NT2/D1 (cell line): ENCODE measurements around the gene CEBPG.
A peak's percentile ranks its signal among the peaks of the same experiment; 100 is the strongest.

ENCODE experiments used
- DNase-seq: peaks from one replicate; pipeline ENCODE4 v3.0.0-alpha.2; 2011; ENCODE audit warnings: low read depth, low spot score
- H3K27me3 ChIP-seq: 2 replicates; pipeline ENCODE4 v1.6.0; 2011; ENCODE audit warnings: mild to moderate bottlenecking; ENCODE audit not compliant: insufficient read length, insufficient read depth
- H3K36me3 ChIP-seq: 2 replicates; pipeline ENCODE4 v1.6.1; 2011; ENCODE audit warnings: mild to moderate bottlenecking, low read length, mixed read lengths; ENCODE audit not compliant: insufficient read depth, insufficient read length
- H3K4me1 ChIP-seq: 2 replicates; pipeline ENCODE4 v1.5.1; 2011; ENCODE audit not compliant: insufficient read depth, insufficient read length
- H3K4me3 ChIP-seq: 2 replicates; pipeline ENCODE4 v1.5.1; 2011; ENCODE audit warnings: low read depth; ENCODE audit not compliant: insufficient read length
- H3K9ac ChIP-seq: 2 replicates; pipeline ENCODE4 v1.6.0; 2011; ENCODE audit warnings: low read depth; ENCODE audit not compliant: insufficient read length
- H3K9me3 ChIP-seq: 2 replicates; pipeline ENCODE4 v1.5.1; 2011; ENCODE audit warnings: mild to moderate bottlenecking, low read length; ENCODE audit not compliant: insufficient read depth
- SUZ12 ChIP-seq: IDR thresholded peaks from 2 replicates; pipeline ENCODE4 v1.6.1; 2011; ENCODE audit not compliant: insufficient read length, insufficient read depth; ENCODE audit errors: extremely low read depth
- YY1 ChIP-seq: IDR thresholded peaks from 2 replicates; pipeline ENCODE4 v1.6.1; 2011; ENCODE audit not compliant: insufficient read length, insufficient read depth
- ZNF274 ChIP-seq: IDR thresholded peaks from 2 replicates; pipeline ENCODE4 v1.6.1; 2011; ENCODE audit warnings: mild to moderate bottlenecking, low read depth, low read length

CEBPG gene

GRCh38 chr19:33416307-33417215 lies 43.1 kb downstream of the CEBPG start:
- Histone ChIP-seq H3K27me3 (no peaks in the 10 kb centered on the region), H3K4me3 (no peak overlapping the region), H3K36me3 (peaks cover 5% of the 10 kb centered on the region), H3K4me1 (peaks cover 6% of the 10 kb centered on the region), H3K9me3 (no peaks in the 10 kb centered on the region), H3K9ac (no peak overlapping the region)
- DNase-seq: peak; percentile 47
- TF ChIP-seq YY1 (no peak), ZNF274 (no peak), SUZ12 (no peak)

- no peak overlapping the region for H3K9ac ChIP-seq
- H3K27me3 ChIP-seq: no peaks in the 10 kb centered on the region
- H3K36me3 ChIP-seq: peaks cover 5% of the 10 kb centered on the region
- no peak for DNase-seq
- no peak overlapping the region for H3K4me3 ChIP-seq
- TF ChIP-seq SUZ12 (no peak), YY1 (no peak), ZNF274 (no peak)
- H3K4me1 ChIP-seq: peaks cover 6% of the 10 kb centered on the region
- no peaks in the 10 kb centered on the region for H3K9me3 ChIP-seq
These were observed 44.2 kb downstream of the CEBPG start for GRCh38 chr19:33417751-33418150.

GRCh38 chr19:33418461-33418860 lies 45.0 kb downstream of the CEBPG start:
- Histone ChIP-seq H3K4me3 (no peak overlapping the region), H3K9ac (no peak overlapping the region), H3K4me1 (peaks cover 6% of the 10 kb centered on the region), H3K27me3 (no peaks in the 10 kb centered on the region), H3K36me3 (peaks cover 2% of the 10 kb centered on the region), H3K9me3 (no peaks in the 10 kb centered on the region)
- TF ChIP-seq YY1 (no peak), ZNF274 (no peak), SUZ12 (no peak)
- no peak for DNase-seq

GRCh38 chr19:33418871-33419787 lies 45.6 kb downstream of the CEBPG start:
- no peaks in the 10 kb centered on the region for H3K9me3 ChIP-seq
- DNase-seq: no peak
- no peak overlapping the region for H3K9ac ChIP-seq
- peaks cover 2% of the 10 kb centered on the region for H3K36me3 ChIP-seq
- no peaks in the 10 kb centered on the region for H3K27me3 ChIP-seq
- H3K4me3 ChIP-seq: no peak overlapping the region
- H3K4me1 ChIP-seq: peaks cover 6% of the 10 kb centered on the region
- no peak for TF ChIP-seq YY1
- no peak for TF ChIP-seq SUZ12
- TF ChIP-seq ZNF274: no peak

GRCh38 chr19:33419788-33420130 lies 46.2 kb downstream of the CEBPG start:
- TF ChIP-seq SUZ12 (no peak), YY1 (no peak), ZNF274 (no peak)
- peaks cover 6% of the 10 kb centered on the region for H3K4me1 ChIP-seq
- H3K9me3 ChIP-seq: no peaks in the 10 kb centered on the region
- H3K36me3 ChIP-seq: peaks cover 2% of the 10 kb centered on the region
- no peak overlapping the region for H3K4me3 ChIP-seq
- no peak for DNase-seq
- no peaks in the 10 kb centered on the region for H3K27me3 ChIP-seq
- H3K9ac ChIP-seq: no peak overlapping the region

- Histone ChIP-seq H3K9me3 (no peaks in the 10 kb centered on the region), H3K9ac (no peak overlapping the region), H3K36me3 (peaks cover 2% of the 10 kb centered on the region), H3K27me3 (no peaks in the 10 kb centered on the region), H3K4me1 (peaks cover 6% of the 10 kb centered on the region), H3K4me3 (no peak overlapping the region)
- no peak for TF ChIP-seq ZNF274
- no peak for TF ChIP-seq YY1
- TF ChIP-seq SUZ12: no peak
- no peak for DNase-seq
These were observed 47.3 kb downstream of the CEBPG start for GRCh38 chr19:33420821-33421220.

- no peak for DNase-seq
- H3K36me3 ChIP-seq: peaks cover 2% of the 10 kb centered on the region
- TF ChIP-seq YY1 (no peak), SUZ12 (no peak), ZNF274 (no peak)
- H3K4me3 ChIP-seq: no peak overlapping the region
- no peaks in the 10 kb centered on the region for H3K27me3 ChIP-seq
- H3K4me1 ChIP-seq: peaks cover 4% of the 10 kb centered on the region
- no peaks in the 10 kb centered on the region for H3K9me3 ChIP-seq
- H3K9ac ChIP-seq: no peak overlapping the region
These were observed 47.9 kb downstream of the CEBPG start for GRCh38 chr19:33421368-33421767.
